HCT116 (cell line): ENCODE measurements around the gene BCL2L13. TPM values are rescaled to one million over a fixed set of nuclear protein-coding genes. Genes with fewer than 3 reads are reported as not detected.

Experiments
- ATAC-seq: fragments of 200-7000 bp; cut with Tn5 transposase; 2 replicates; pipeline ENCODE4 v1.9.1; 2020; ENCODE audit warnings: mild to moderate bottlenecking, moderate library complexity
- BruUV-seq: library from RNA; stranded (reverse); fragments of 400-500 nt; replicated peaks from 2 replicates; lab custom pipeline; 2021; lab: Mats Ljungman, UMichigan
- CTCF ChIA-PET: fragments of 300-600 bp; sonication (Branson Sonifier 250); formaldehyde crosslinking; loops from one replicate; lab custom pipeline; 2021; ENCODE audit warnings: antibody characterized with exemption; lab: Charles Lee
- POLR2A ChIA-PET: fragments of 300-600, 350-600 bp; sonication (Branson Sonifier 250); formaldehyde crosslinking; loops from one replicate; lab custom pipeline; 2021; ENCODE audit warnings: antibody characterized with exemption; lab: Charles Lee
- RAD21 ChIA-PET, 2 experiments: fragments of 300-600 bp; sonication (Branson Sonifier 250); formaldehyde crosslinking; loops; one replicate each; lab custom pipeline; 2023; ENCODE audit warnings: low total read pairs in 2 of 2; ENCODE audit not compliant: uncharacterized antibody in 2 of 2, unreplicated experiment in 2 of 2, low non-redundant PET in 1 of 2; lab: Charles Lee
- DNase-seq: peaks from one replicate; pipeline ENCODE4 v3.0.0-alpha.2; 2010; ENCODE audit warnings: low read depth, low spot score
- H2AFZ ChIP-seq: fragments of 200-600 bp; shearing (Covaris generic), sonication (generic); 2 replicates; pipeline ENCODE4 v1.6.1; 2017; ENCODE audit warnings: low read depth, mixed run types, mixed read lengths, antibody characterized with exemption, low read length; ENCODE audit not compliant: poor library complexity, severe bottlenecking
- H3K27ac ChIP-seq: 2 replicates; pipeline ENCODE4 v1.5.1; 2012; ENCODE audit warnings: low read depth, low read length
- H3K27me3 ChIP-seq: fragments of 200-600 bp; sonication (generic); 2 replicates; pipeline ENCODE4 v1.6.1; 2016; ENCODE audit warnings: mixed run types, low read length, mixed read lengths; ENCODE audit not compliant: insufficient read depth
- H3K36me3 ChIP-seq, 2 experiments: fragments of 200-500 bp in 1 of 2; fragments of 200-600 bp in 1 of 2; sonication (Bioruptor generic) in 1 of 2; sonication (generic) in 1 of 2; 2 replicates each; pipeline versions ENCODE4 v1.5.1 to v1.6.1; 2014 to 2016; ENCODE audit warnings: low read length in 2 of 2, inconsistent platforms in 1 of 2, mixed read lengths in 1 of 2, mixed run types in 1 of 2; ENCODE audit not compliant: insufficient read depth in 2 of 2, control insufficient read depth in 1 of 2
- H3K4me1 ChIP-seq, 2 experiments: fragments of 200-600 bp in 1 of 2; sonication (generic) in 1 of 2; 2 replicates each; pipeline versions ENCODE4 v1.5.1 to v1.6.1; 2012 to 2017; ENCODE audit warnings: low read length in 2 of 2, inconsistent platforms in 1 of 2, mild to moderate bottlenecking in 1 of 2, mixed read lengths in 1 of 2, mixed run types in 1 of 2, moderate library complexity in 1 of 2; ENCODE audit not compliant: insufficient read depth in 2 of 2, control insufficient read depth in 1 of 2
- H3K4me2 ChIP-seq: fragments of 200-600 bp; sonication (generic); 2 replicates; pipeline ENCODE4 v1.6.1; 2017; ENCODE audit warnings: mixed run types, low read length, mixed read lengths
- H3K4me3 ChIP-seq, 2 experiments: fragments of 200-600 bp in 1 of 2; sonication (generic) in 1 of 2; replicated peaks in 1 of 2; 2 replicates each; pipeline ENCODE4 v1.5.1; 2011 to 2016; ENCODE audit warnings: low read length in 2 of 2, control low read depth in 1 of 2, low read depth in 1 of 2, mild to moderate bottlenecking in 1 of 2, mixed read lengths in 1 of 2, mixed run types in 1 of 2
- H3K79me2 ChIP-seq: fragments of 200-600 bp; sonication (generic); 2 replicates; pipeline ENCODE4 v1.6.1; 2017; ENCODE audit warnings: mild to moderate bottlenecking, mixed run types, low read length, moderate library complexity, mixed read lengths; ENCODE audit not compliant: insufficient read depth
- H3K9ac ChIP-seq: fragments of 200-600 bp; sonication (generic); 2 replicates; pipeline ENCODE4 v1.6.1; 2016; ENCODE audit warnings: low read length, mixed read lengths
- H3K9me2 ChIP-seq: fragments of 200-600 bp; sonication (generic), shearing (Covaris generic); 2 replicates; pipeline ENCODE4 v1.6.1; 2017; ENCODE audit warnings: mixed run types, mild to moderate bottlenecking, moderate library complexity; ENCODE audit not compliant: insufficient read depth
- H3K9me3 ChIP-seq, 2 experiments: fragments of 200-500 bp in 1 of 2; fragments of 200-600 bp in 1 of 2; sonication (Bioruptor generic) in 1 of 2; sonication (generic) in 1 of 2; 2 replicates each; pipeline ENCODE4 v1.6.1; 2014 to 2017; ENCODE audit warnings: low read length in 2 of 2, mixed read lengths in 2 of 2, inconsistent platforms in 1 of 2, low read depth in 1 of 2, mild to moderate bottlenecking in 1 of 2, mixed run types in 1 of 2, moderate library complexity in 1 of 2; ENCODE audit not compliant: control insufficient read depth in 1 of 2, insufficient read depth in 1 of 2
- H4K20me1 ChIP-seq: fragments of 200-600 bp; sonication (generic), shearing (Covaris generic); 2 replicates; pipeline ENCODE4 v1.6.1; 2017; ENCODE audit warnings: mixed run types, mild to moderate bottlenecking, moderate library complexity; ENCODE audit not compliant: insufficient read depth
- EGR1 ChIP-seq: IDR thresholded peaks from 2 replicates; pipeline ENCODE4 v1.6.1; 2012; ENCODE audit warnings: low read depth
- EZH2 ChIP-seq: fragments of 200-600 bp; sonication (generic); IDR thresholded peaks from 2 replicates; pipeline ENCODE4 v1.6.1; 2017; ENCODE audit warnings: antibody characterized with exemption, mixed run types
- EZH2phosphoT487 ChIP-seq: fragments of 200-600 bp; IDR thresholded peaks from 2 replicates; pipeline ENCODE4 v1.6.1; 2018; ENCODE audit warnings: antibody characterized with exemption, borderline replicate concordance
- FOSL1 ChIP-seq: IDR thresholded peaks from 2 replicates; pipeline ENCODE4 v1.6.1; 2012; ENCODE audit warnings: low read depth
- JUND ChIP-seq: IDR thresholded peaks from 2 replicates; pipeline ENCODE4 v1.6.1; 2012
- POLR2AphosphoS5 ChIP-seq: IDR thresholded peaks from 2 replicates; pipeline ENCODE4 v1.6.1; 2011; ENCODE audit warnings: mild to moderate bottlenecking, low read depth, low read length, moderate library complexity
- RAD21 ChIP-seq: IDR thresholded peaks from 2 replicates; pipeline ENCODE4 v1.6.1; 2012; ENCODE audit warnings: low read depth, mild to moderate bottlenecking
- SIN3A ChIP-seq: IDR thresholded peaks from 2 replicates; pipeline ENCODE4 v1.6.1; 2012; ENCODE audit warnings: low read depth
- SRF ChIP-seq: IDR thresholded peaks from 2 replicates; pipeline ENCODE4 v1.6.1; 2012; ENCODE audit warnings: low read depth
- ZFX ChIP-seq: fragments of 450-650 bp; IDR thresholded peaks from 2 replicates; pipeline ENCODE4 v1.6.1; 2017
- ZNF274 ChIP-seq: fragments of 200-500 bp; sonication (Bioruptor generic); IDR thresholded peaks from 2 replicates; pipeline ENCODE4 v1.6.1; 2014; ENCODE audit warnings: mild to moderate bottlenecking, low read depth, low read length, inconsistent platforms
- intact Hi-C: fragments of 100-400 bp; cut with micrococcal nuclease; formaldehyde crosslinking; loops from 2 replicates; pipeline ENCODE4 v1.10.0; 2022
- total RNA-seq: library from RNA; stranded (reverse); gene quantifications from one replicate; pipeline ENCODE4 v1.2.1, GENCODE V29; 2021; ENCODE audit not compliant: unreplicated experiment
- TF ChIP-seq, protein P1 (sequence below), 3 experiments: fragments of 200-600 bp in 1 of 3; sonication (generic) in 1 of 3; IDR thresholded peaks in 2 of 3; conservative IDR thresholded peaks in 1 of 3; 2 replicates each; pipeline ENCODE4 v1.5.1; 2012 to 2017; ENCODE audit warnings: low read depth in 2 of 3, low read length in 2 of 3, antibody characterized with exemption in 1 of 3, borderline replicate concordance in 1 of 3, control low read depth in 1 of 3, mild to moderate bottlenecking in 1 of 3, mixed read lengths in 1 of 3, mixed run types in 1 of 3, moderate library complexity in 1 of 3; ENCODE audit not compliant: insufficient read depth in 1 of 3
- TF ChIP-seq, protein P2 (sequence below): IDR thresholded peaks from 2 replicates; pipeline ENCODE4 v1.6.1; 2012
- TF ChIP-seq, protein P3 (sequence below): IDR thresholded peaks from 2 replicates; pipeline ENCODE4 v1.6.1; 2012

BCL2L13 gene
- total RNA-seq, 1 experiment from 2014 or later = 38.6 TPM

DNA sequence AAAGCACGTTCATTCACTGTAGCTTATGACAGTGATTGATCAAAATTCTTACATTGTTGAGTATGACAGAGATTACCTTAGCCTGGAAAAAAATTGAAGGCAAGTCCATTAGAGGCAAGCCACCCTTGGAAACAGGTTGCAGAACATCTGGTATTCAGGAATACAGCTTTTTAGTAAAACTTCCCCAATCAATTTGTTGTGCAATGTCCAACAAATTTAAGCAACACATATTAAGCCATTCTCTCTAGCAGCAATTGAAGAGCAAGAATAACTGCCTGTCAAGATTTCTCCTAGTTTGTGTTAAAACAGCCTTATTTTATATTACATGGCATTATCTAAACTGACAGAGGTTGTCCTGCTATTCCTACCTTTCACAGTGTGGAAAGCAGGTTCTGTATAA, 37.0 kb downstream of the BCL2L13 start:
- H3K27me3 ChIP-seq = no peaks in the 10 kb centered on the region
- no peaks in the 10 kb centered on the region for H3K9me2 ChIP-seq
- TF ChIP-seq EZH2 (no peak), EGR1 (no peak), FOSL1 (no peak), ZFX (no peak), POLR2AphosphoS5 (no peak), RAD21 (no peak), JUND (no peak), ZNF274 (no peak), SIN3A (no peak), SRF (no peak), EZH2phosphoT487 (no peak)
- TF ChIP-seq, protein P1, sequence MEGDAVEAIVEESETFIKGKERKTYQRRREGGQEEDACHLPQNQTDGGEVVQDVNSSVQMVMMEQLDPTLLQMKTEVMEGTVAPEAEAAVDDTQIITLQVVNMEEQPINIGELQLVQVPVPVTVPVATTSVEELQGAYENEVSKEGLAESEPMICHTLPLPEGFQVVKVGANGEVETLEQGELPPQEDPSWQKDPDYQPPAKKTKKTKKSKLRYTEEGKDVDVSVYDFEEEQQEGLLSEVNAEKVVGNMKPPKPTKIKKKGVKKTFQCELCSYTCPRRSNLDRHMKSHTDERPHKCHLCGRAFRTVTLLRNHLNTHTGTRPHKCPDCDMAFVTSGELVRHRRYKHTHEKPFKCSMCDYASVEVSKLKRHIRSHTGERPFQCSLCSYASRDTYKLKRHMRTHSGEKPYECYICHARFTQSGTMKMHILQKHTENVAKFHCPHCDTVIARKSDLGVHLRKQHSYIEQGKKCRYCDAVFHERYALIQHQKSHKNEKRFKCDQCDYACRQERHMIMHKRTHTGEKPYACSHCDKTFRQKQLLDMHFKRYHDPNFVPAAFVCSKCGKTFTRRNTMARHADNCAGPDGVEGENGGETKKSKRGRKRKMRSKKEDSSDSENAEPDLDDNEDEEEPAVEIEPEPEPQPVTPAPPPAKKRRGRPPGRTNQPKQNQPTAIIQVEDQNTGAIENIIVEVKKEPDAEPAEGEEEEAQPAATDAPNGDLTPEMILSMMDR (IDR thresholded peaks at IDR 0.05 in 2 of 3, conservative IDR thresholded peaks at IDR 0.05 in 1 of 3; ENCODE audit: borderline replicate concordance in 1 of 3, insufficient read depth in 1 of 3, low read depth in 2 of 3, low read length in 2 of 3) = no peak
- TF ChIP-seq, protein P2, sequence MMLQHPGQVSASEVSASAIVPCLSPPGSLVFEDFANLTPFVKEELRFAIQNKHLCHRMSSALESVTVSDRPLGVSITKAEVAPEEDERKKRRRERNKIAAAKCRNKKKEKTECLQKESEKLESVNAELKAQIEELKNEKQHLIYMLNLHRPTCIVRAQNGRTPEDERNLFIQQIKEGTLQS = no peak
- TF ChIP-seq, protein P3, sequence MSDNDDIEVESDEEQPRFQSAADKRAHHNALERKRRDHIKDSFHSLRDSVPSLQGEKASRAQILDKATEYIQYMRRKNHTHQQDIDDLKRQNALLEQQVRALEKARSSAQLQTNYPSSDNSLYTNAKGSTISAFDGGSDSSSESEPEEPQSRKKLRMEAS = no peak
- ChIA-PET CTCF (no interaction called here), RAD21 (no interaction called here), POLR2A (no interaction called here)
- intact Hi-C loops = no loop called here
- H2AFZ ChIP-seq = no peak overlapping the region
- DNase-seq = no peak
- H4K20me1 ChIP-seq = 0 out of 2 replicates have a peak, but pooled peaks cover 3% of the 10 kb centered on the region
- no peak overlapping the region for H3K27ac ChIP-seq
- H3K9ac ChIP-seq = no peak overlapping the region
- no TSS peak for BruUV-seq
- H3K4me1 ChIP-seq = no peaks in the 10 kb centered on the region
- no peaks in the 10 kb centered on the region for H3K9me3 ChIP-seq
- ATAC-seq = no peak
- peaks cover 11% of the 10 kb centered on the region for H3K79me2 ChIP-seq
- no peak overlapping the region for H3K4me3 ChIP-seq
- no peak overlapping the region for H3K4me2 ChIP-seq
- no peaks in the 10 kb centered on the region for H3K36me3 ChIP-seq
